Measurements from ENCODE around the gene TMEM207. TPM values are rescaled to one million over a fixed set of nuclear protein-coding genes. Genes with fewer than 3 reads are reported as not detected.

Gene TMEM207
- total RNA-seq, 2 experiments from 2014 or later, result not detected

Other genes with a start within 250 kb of the TMEM207 start
- under 1 TPM; 0.07 to 0.22 TPM for gene CLDN1, start 127.5 kb downstream of the TMEM207 start, total RNA-seq
- not detected for gene CLDN16, start 61.7 kb downstream of the TMEM207 start, total RNA-seq
- gene IL1RAP, start 64.2 kb upstream of the TMEM207 start, total RNA-seq, result 10 to 100 TPM; 14.8 to 15.8 TPM